GM19324 (cell line): Measurements from ENCODE around the gene TSPAN12.
"Not testable (repeated sequence)": the region's sequence is repeated elsewhere in the genome, so short reads cannot be mapped to it uniquely, and the experiment has no call there.

Experiments
- ATAC-seq: cut with Tn5 transposase; IDR thresholded peaks from one replicate; pipeline ENCODE4 v1.9.1; 2021; ENCODE audit warnings: mild to moderate bottlenecking, moderate library complexity; ENCODE audit not compliant: unreplicated experiment, low FRiP score

Gene TSPAN12

GRCh38 chr7:120809260-120809659 lies 48.7 kb downstream of the TSPAN12 start:
- ATAC-seq, result no peak

GRCh38 chr7:120807390-120807789 lies 50.6 kb downstream of the TSPAN12 start:
- ATAC-seq, result no peak

GRCh38 chr7:120806669-120807068 lies 51.3 kb downstream of the TSPAN12 start:
- ATAC-seq, result no peak

DNA sequence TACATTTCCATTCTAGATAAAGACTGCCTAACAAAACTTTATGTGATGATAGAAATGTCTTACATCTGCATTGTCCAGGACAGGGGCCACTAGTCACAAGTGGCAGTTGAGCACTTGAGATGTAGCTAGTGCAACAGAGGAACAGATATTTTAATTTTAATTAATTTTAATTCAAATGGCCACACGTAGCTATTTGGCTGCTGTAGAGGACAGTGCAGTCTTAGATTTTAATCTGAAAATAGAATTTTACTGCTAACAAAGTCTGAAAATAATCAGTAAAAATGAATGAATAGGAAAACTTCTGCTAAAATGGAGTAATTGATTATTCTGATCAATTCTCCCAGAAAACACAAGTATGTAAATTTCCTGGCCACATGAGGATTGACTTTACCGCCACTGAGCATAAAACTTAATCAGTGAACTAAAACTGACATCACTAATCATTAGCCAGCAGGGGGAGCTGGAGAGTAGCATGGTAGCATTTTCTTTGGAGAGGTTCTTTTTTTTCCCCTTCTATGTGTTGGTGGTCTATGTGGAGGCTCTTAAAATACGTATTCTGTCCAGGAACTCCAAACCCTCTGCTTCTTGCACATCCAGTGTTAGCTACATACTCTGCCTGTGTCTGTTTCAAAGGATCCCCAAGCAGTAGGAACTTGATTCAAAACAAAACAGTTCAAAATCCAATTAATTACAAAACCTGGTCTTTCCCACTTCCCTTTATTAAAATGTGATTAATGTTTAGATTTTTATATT lies 52.1 kb downstream of the TSPAN12 start:
- no peak for ATAC-seq

DNA sequence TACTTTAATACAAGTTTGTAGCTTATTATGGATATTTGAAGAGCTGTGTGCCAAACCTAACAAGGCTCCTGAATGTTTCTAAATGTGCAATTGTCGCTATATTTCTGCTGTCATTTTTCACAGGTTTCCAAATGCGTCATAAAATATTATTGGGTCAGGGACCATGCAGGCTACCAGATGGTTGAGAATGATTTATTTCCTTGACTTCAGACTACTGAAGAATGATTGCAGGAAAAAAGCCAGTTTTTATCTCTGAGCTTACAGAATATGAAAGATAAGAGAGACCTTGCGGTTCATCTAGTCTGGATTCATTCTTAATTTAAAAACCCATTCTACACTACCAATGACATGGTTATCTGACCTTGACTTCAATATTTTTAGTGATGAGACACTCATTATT lies 55.2 kb downstream of the TSPAN12 start:
- ATAC-seq, result no peak

DNA sequence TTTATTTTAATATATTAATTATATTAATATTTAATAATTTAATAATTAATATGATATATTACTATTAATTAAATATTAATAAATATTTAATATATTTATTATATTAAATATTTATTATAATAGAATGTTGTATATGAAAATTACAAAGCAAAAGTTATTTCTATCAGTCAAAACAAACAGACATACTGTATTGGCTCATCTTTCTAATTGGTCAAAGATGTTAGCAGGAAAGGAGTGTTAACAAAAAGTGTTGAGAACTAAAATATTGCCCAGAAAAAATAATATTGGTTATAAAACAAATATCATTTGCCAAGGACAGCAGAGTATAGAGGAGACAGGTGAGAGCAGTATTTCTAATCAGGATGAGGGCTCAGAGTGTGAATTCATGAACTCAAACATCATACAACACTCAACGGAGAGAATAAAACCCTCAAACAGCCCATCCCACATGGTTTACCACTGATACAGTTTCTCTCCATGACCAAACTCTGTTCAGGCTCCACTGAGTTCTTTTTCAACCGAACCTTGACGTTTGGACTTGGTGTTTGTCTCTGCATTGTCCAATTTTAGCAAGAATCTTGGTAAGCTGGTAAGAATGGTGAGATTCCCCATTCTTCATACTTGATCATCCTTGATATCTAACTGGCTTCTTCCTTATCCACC lies 58.0 kb downstream of the TSPAN12 start:
- ATAC-seq, result no peak

GRCh38 chr7:120799147-120799546 lies 58.8 kb downstream of the TSPAN12 start:
- ATAC-seq, result no peak

DNA sequence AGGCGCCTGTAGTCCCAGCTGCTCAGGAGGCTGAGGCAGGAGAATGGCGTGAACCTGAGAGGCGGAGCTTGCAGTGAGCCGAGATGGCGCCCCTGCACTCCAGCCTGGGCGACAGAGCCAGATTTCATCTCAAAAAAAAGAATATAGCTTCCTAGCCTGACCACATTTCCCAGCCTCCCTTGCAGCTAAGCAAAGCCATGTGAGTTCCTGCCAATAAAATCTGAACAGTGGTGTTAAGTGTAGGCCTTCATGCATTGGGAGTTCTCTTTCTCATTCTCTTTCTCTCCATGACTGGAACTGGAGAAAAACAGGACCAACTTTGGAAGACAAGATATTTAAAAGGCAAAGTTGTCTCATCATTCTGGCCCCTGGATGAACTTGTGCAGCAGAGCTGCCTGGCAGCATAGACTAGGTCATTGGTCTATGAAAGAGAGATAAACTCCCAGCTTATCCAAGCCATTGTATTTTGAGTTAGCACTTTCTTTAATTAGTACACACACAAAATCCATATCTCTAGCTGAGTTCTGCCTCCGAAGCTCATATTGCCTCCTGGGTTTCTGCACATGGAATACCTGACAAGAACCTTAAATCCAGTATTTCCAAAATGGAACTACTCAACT lies 60.8 kb downstream of the TSPAN12 start:
- ATAC-seq, result no peak

DNA sequence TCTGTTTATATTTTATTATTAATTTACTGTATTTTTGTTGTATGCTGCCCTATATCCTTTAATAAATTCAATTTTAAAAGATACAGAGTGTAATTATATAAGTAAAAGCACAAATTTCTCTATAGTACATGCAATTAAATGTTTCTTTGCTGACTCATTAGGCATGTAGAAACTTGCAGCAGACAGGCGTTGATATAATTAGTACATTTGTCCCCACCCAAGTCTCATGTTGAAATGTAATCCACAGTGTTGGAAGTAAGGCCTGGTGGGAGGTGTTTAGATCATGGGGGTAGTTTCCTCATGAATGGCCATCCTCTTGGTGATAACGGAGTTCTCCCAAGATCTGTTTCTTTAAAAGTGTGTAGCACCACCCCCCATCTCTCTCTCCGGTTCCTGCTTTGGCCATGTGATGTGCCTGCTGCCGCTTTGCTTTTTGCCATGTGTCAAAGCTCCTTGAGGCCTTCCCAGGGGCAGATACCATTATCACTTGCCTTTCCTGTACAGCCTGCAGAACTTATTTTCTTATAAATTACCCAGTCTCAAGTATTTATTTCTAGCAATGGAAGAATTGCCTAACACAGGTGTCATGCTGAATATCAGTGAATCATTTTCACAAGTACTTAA lies 63.7 kb downstream of the TSPAN12 start:
- ATAC-seq, result no peak

GRCh38 chr7:120793213-120793936 lies 64.6 kb downstream of the TSPAN12 start:
- no peak for ATAC-seq

GRCh38 chr7:120792861-120793130 lies 65.1 kb downstream of the TSPAN12 start:
- no peak for ATAC-seq

GRCh38 chr7:120792091-120792860 lies 65.7 kb downstream of the TSPAN12 start:
- ATAC-seq, result peak; percentile 80

DNA sequence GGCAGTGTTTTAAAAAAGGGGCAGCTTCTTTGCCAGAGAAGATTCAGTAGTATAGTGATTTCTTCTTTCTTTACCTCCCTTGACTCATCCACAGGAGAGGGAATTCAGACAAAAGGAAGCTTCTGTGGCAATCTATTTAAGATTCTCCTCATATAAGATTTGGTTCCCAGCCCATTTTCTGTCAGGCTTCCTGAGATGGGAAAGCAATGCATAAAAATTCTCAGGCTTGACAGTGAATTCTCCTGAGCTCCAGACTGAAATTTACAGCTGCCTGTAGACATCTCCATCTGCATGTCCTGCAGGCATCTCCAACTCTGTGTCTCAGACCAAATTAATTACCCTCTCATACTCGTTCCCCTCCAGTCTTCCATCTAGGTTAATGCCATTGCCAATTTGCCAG lies 72.8 kb downstream of the TSPAN12 start:
- ATAC-seq, result no peak

- ATAC-seq, result no peak
Observed at GRCh38 chr7:120783721-120784120, 74.2 kb downstream of the TSPAN12 start.

- ATAC-seq, result no peak
Observed at GRCh38 chr7:120783273-120783672, 74.7 kb downstream of the TSPAN12 start.

GRCh38 chr7:120781924-120782323 lies 76.0 kb downstream of the TSPAN12 start:
- not testable (repeated sequence) for ATAC-seq

DNA sequence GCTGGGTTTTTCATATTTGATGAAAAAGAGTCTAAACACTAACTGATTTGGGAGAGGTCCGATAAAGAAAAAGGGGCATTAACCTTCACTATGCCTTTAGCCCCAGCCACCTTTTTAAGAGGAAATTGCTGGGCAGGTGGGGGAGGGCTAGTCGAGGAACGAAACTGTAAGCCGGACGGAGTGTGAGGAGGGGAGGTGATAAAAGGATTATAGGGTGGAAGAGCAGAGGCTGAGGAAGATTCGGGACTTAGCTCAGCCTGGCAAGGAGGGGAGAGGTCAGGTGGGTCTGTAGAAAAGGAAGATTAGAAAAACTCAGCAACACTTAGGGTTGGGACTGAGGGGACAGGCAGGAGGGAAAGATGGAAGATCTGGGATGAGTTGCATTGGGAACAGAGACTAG lies 77.0 kb downstream of the TSPAN12 start:
- no peak for ATAC-seq

DNA sequence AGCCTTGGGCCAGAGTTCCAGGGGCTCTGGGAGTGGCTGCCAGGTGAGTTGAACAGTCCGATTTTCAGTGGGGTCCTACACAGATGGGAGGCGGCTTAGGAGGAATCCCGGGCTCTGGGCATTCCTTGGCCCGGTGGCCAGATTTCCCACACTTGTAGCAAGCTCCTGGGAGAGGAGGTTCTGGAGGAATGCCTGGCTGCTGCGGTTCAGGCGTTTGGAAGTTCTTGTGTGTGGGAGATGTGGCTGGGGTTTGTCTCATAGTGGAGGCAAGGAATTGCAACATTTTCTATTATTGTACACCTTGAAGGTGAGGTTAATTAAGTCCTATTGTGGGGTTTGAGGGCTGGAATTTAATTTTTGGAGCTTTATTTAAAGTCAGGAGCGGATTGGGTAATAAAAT lies 77.5 kb downstream of the TSPAN12 start:
- ATAC-seq, result not testable (repeated sequence)

- not testable (repeated sequence) for ATAC-seq
Observed at GRCh38 chr7:120779078-120779477, 78.9 kb downstream of the TSPAN12 start.

DNA sequence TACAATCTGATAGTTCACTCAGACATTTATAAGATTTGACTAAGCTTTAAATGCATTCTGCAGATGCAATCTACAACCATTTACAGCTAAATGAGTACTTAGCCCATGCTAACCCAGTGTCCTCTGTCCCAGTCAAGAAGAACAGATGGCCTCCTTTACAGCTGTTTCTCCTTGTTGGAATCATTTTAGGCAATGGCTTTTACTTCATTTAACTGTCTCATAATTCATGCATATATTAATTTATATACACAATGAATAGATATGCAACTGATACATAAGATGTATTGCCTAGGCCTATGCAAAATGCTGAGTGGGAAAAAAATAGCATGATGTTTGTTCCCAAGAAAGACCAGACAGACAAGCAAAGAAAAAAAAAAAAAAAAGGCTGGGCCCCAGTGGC lies 82.2 kb downstream of the TSPAN12 start:
- ATAC-seq, result no peak
